C4-2B (cell line): ENCODE results near the gene PASD1.
"Not testable (repeated sequence)": the region's sequence is repeated elsewhere in the genome, so short reads cannot be mapped to it uniquely, and the experiment has no call there.

Experiments
- H3K27ac ChIP-seq: fragments of 450-650 bp; 2 replicates; pipeline ENCODE4 v1.5.1; 2017
- ZFX ChIP-seq: fragments of 450-650 bp; IDR thresholded peaks from 2 replicates; pipeline ENCODE4 v1.6.1; 2017
- TF ChIP-seq, protein P1 (sequence below): fragments of 450-650 bp; conservative IDR thresholded peaks from 2 replicates; pipeline ENCODE4 v1.5.1; 2017; ENCODE audit warnings: mild to moderate bottlenecking

PASD1 gene

DNA sequence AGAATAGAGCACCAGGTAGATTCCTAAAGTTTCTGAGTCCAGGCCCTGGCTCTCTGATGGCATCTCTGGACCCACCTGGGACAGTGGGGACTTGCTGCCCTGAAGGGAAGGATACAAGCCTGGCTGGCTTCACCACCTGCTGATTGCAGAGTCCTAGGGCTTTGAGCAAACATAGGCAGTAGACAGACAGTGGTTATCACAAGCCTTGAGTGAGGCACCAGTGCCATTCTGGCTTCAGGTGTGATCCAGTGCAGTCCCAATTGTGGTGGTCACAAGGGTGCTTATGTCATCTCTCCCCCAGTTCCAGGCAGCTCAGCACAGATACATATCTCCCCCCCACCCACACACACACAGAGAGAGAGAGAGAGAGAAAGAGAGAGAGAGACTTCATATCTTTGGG lies 125.2 kb downstream of the PASD1 start:
- TF ChIP-seq ZFX, result no peak
- TF ChIP-seq, protein P1, sequence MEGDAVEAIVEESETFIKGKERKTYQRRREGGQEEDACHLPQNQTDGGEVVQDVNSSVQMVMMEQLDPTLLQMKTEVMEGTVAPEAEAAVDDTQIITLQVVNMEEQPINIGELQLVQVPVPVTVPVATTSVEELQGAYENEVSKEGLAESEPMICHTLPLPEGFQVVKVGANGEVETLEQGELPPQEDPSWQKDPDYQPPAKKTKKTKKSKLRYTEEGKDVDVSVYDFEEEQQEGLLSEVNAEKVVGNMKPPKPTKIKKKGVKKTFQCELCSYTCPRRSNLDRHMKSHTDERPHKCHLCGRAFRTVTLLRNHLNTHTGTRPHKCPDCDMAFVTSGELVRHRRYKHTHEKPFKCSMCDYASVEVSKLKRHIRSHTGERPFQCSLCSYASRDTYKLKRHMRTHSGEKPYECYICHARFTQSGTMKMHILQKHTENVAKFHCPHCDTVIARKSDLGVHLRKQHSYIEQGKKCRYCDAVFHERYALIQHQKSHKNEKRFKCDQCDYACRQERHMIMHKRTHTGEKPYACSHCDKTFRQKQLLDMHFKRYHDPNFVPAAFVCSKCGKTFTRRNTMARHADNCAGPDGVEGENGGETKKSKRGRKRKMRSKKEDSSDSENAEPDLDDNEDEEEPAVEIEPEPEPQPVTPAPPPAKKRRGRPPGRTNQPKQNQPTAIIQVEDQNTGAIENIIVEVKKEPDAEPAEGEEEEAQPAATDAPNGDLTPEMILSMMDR, result no peak

DNA sequence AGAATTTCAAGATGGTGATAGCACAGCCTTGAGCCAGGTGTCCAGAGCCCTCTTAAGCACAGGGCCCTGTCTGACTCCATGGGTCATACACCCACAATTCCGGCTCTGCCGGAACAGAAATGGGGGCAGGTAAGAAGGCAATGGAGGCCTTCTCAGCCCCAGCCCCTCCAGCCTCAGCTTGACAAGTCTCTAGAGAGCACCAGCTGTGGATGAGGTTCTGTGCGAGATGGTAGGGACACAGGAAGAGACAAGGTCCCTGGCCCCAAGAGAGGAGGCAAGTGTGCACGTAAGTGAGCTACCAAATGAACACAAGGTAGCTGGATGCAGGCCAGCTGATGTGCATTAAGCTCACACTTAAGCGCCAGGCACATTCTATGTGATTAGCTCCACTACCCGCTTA lies 129.3 kb downstream of the PASD1 start:
- TF ChIP-seq, protein P1, result no peak
- no peak for TF ChIP-seq ZFX
- no peak overlapping the region for H3K27ac ChIP-seq

More for the DNA sequence above, 125.2 kb downstream of the PASD1 start:
- no peak overlapping the region for H3K27ac ChIP-seq

DNA sequence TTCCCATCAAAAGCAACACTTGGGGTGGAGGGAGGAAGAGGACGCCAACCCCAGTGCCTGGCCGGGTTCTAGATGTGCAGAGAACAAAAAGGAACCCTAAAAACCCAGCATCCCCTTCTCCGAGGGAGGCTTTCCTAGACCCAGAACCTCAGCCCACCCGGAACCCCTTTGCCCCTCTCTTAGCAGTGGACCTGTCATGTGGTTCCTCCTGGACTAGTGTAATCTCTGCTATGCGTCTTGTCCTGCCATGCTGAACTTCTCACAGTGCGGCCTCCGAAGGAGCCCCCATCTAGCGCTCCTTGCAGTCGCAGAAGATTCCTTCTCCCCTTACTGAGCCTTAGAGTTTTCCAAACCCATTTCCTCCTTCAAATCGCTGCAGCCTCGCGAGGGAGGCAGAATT lies 130.6 kb downstream of the PASD1 start:
- TF ChIP-seq ZFX, result no peak
- TF ChIP-seq, protein P1, result no peak
- H3K27ac ChIP-seq, result no peak overlapping the region

DNA sequence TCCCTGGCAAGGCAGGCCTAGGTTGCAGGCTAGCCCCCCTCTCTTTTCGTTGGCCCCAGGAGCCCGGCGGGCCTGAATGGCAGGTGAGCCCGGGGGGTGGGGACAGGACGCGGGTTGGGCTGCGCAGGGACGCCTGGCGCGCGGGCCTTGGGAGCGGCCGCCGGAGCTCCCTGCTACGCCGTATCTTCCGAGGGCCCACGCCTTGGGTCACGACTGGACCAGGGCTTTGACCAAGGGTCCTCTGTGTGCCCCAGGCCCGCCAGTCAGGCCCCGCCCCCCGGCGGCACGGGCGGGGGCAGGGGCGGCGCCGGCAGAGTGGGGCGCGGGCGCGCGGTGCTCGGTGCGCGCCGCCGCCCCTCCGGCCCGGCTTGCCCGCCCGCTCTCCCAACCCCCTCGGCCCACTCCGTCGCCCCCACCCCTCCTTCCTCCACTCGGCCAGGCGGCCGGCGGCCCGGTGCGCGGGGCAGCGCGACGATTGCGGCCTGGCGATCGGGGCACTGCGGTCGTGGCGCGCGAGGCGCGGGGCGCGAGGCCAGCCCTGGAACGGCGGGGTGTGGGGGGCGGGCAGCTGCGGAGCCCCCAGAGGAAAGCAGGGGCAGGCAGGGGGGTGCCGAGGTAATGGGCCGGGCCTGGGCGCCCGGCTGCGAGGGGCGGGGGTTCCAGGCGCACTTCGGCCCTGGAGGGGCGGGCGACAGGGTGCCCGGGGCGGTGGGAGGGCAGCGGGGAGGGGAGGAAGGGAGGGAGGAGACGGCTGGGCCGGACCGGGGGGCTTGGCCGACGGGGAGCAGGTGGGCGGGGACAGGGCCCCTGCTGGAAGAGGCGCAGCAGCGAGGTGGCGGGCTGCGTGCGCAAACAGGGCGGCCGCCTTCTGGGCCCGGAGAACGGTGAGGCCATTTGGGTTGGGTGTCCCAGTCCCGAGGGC lies 131.4 kb downstream of the PASD1 start, which contains the start of gene PRRG3:
TSS of gene PRRG3 (plus strand) at position 798 of the 922 bp plus-strand sequence. CDS start 3,357 bp downstream, outside the sequence.
- no peak within 1 kb of the TSS for H3K27ac ChIP-seq
- TF ChIP-seq, protein P1, result no peak
- no peak for TF ChIP-seq ZFX

DNA sequence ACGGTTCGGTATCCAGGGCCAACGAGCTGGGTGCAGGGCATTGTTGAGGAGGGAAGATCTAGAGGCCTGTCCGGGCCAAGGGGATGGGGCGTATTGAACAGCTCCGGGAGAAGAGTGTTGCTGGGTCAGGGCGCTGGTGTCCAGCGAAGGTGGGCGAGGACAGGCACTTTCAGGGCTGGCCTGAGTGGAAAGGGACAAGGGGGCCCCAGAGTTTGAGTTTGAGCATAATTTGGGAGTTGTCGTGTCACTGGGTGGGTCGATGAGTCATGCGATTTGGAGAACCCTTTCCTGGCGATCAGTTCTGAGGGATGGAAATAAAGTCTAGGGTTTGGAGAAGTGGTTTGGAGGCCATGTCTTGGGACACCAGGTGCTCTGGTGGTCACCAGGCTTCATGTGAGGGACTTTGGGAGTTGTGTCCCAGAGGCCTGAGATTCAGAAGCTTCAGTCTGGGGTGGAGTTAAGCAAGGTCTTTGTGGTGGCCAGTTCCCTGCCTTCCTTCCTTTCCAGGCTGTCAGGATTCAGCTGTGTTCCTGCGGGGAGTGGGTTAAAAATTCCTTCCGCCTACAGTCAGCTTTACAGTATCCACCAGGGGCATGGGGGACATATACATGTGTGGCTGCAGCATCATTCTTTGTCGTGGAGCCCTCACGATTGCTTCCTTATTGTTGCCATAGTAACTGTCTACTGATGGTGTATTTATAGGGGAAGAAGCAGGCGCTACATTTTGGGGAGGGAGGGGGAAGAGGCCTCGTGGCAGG lies 132.3 kb downstream of the PASD1 start:
- TF ChIP-seq, protein P1, result no peak
- no peak for TF ChIP-seq ZFX
- no peak overlapping the region for H3K27ac ChIP-seq

DNA sequence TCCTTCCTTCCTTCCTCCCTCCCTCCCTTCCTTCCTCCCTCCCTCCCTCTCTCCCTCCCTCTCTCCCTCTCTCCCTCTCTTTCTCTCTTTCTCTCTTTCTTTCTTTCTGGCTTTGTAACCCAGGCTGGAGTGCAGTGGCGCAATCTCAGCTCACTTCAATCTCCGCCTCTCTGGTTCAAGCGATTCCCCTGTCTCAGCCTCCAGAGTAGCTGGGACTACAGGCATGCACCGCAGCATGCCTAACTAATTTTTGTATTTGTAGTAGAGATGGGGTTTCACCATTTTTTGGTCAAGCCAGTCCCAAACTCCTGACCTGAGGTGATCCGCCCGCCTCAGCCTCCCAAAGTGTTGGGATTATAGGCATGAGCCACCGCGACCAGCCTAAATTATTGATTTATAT lies 133.6 kb downstream of the PASD1 start:
- H3K27ac ChIP-seq, result not testable (repeated sequence)

DNA sequence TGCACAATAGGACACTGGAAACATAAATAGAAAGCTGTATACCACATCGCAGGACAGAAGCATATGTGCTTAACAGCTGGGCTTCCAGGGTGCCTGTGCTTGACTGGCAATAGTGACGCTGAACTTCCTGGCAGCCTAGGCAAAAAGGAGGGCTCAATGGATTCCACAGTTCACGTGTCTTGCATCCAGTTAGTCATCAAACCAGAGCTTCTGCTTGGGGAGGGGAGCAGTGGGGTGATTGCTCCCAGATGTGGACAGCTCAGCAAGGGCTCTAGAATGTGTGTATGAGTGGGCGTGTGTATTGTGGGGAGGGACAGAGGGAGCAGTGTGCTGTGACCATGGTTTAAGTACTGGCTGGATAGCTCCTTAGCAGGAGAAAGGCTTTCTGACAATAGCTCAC lies 134.0 kb downstream of the PASD1 start:
- TF ChIP-seq ZFX, result no peak
- TF ChIP-seq, protein P1, result no peak

More for the DNA sequence above, 134.0 kb downstream of the PASD1 start:
- no peak overlapping the region for H3K27ac ChIP-seq
